ENCODE results near the gene CPT1C. TPM values are rescaled to one million over a fixed set of nuclear protein-coding genes. Genes with fewer than 3 reads are reported as not detected.

The CPT1C gene
- polyA plus RNA-seq, 1 donor from 2014 or later, result 204 TPM

- no peak overlapping the region for H3K4me3 ChIP-seq (ENCODE audit: low read length)
- no peaks in the 10 kb centered on the region for H3K27me3 ChIP-seq (ENCODE audit: insufficient read depth, low read depth, low read length)
- H3K9me3 ChIP-seq (ENCODE audit: low read length), result no peaks in the 10 kb centered on the region
- H4K20me1 ChIP-seq (ENCODE audit: insufficient read depth), result no peaks in the 10 kb centered on the region
- peaks cover 5% of the 10 kb centered on the region for H3K36me3 ChIP-seq (ENCODE audit: insufficient read depth, low read length)
- H3F3A ChIP-seq (ENCODE audit: insufficient read depth, low read length, poor library complexity, severe bottlenecking), result no peaks in the 10 kb centered on the region
- no peaks in the 10 kb centered on the region for H3K9me2 ChIP-seq (ENCODE audit: insufficient read depth, low read length)
- H3K79me2 ChIP-seq (replicated peaks; ENCODE audit: insufficient read depth, low read length), result no peaks in the 10 kb centered on the region
- H2AFZ ChIP-seq (ENCODE audit: low read depth, low read length), result no peak overlapping the region
- no peak overlapping the region for H3K9ac ChIP-seq (ENCODE audit: low read length)
- no peak overlapping the region for H3K4me2 ChIP-seq (ENCODE audit: low read length)
- TF ChIP-seq EP300 (conservative IDR thresholded peaks at IDR 0.05; ENCODE audit: poor library complexity, severe bottlenecking) (no peak), REST (IDR thresholded peaks at IDR 0.05; ENCODE audit: borderline replicate concordance) (no peak), RAD21 (conservative IDR thresholded peaks at IDR 0.05) (no peak), CTCF (IDR thresholded peaks at IDR 0.05; ENCODE audit: poor library complexity, severe bottlenecking) (no peak), TAF1 (IDR thresholded peaks at IDR 0.05; ENCODE audit: low read depth) (no peak), EZH2 (IDR thresholded peaks at IDR 0.05; ENCODE audit: borderline replicate concordance, insufficient read depth, low read length, poor library complexity, severe bottlenecking) (no peak)
- no peak overlapping the region for H3K27ac ChIP-seq (ENCODE audit: low read length)
Measured at GRCh38 chr19:49705919-49706318, 15.0 kb downstream of the CPT1C start.

- Histone ChIP-seq H3K27me3 (ENCODE audit: insufficient read depth, low read depth, low read length) (no peaks in the 10 kb centered on the region), H3F3A (ENCODE audit: insufficient read depth, low read length, poor library complexity, severe bottlenecking) (no peaks in the 10 kb centered on the region), H3K9me3 (ENCODE audit: low read length) (no peaks in the 10 kb centered on the region), H3K9me2 (ENCODE audit: insufficient read depth, low read length) (no peaks in the 10 kb centered on the region), H3K27ac (ENCODE audit: low read length) (no peak overlapping the region), H2AFZ (ENCODE audit: low read depth, low read length) (no peak overlapping the region), H4K20me1 (ENCODE audit: insufficient read depth) (no peaks in the 10 kb centered on the region), H3K79me2 (replicated peaks; ENCODE audit: insufficient read depth, low read length) (no peaks in the 10 kb centered on the region), H3K4me2 (ENCODE audit: low read length) (no peak overlapping the region), H3K9ac (ENCODE audit: low read length) (no peak overlapping the region), H3K4me3 (ENCODE audit: low read length) (no peak overlapping the region), H3K36me3 (ENCODE audit: insufficient read depth, low read length) (peaks cover 10% of the 10 kb centered on the region)
- TF ChIP-seq EP300 (conservative IDR thresholded peaks at IDR 0.05; ENCODE audit: poor library complexity, severe bottlenecking) (no peak), TAF1 (IDR thresholded peaks at IDR 0.05; ENCODE audit: low read depth) (no peak), REST (IDR thresholded peaks at IDR 0.05; ENCODE audit: borderline replicate concordance) (no peak), MXI1 (conservative IDR thresholded peaks at IDR 0.05; ENCODE audit: poor library complexity, severe bottlenecking) (no peak), POLR2AphosphoS5 (IDR thresholded peaks at IDR 0.05) (no peak), CTCF (IDR thresholded peaks at IDR 0.05; ENCODE audit: poor library complexity, severe bottlenecking) (no peak), EZH2 (IDR thresholded peaks at IDR 0.05; ENCODE audit: borderline replicate concordance, insufficient read depth, low read length, poor library complexity, severe bottlenecking) (no peak), RAD21 (conservative IDR thresholded peaks at IDR 0.05) (no peak), SMC3 (conservative IDR thresholded peaks at IDR 0.05; ENCODE audit: poor library complexity) (no peak)
Measured at GRCh38 chr19:49710372-49710951, 19.5 kb downstream of the CPT1C start.
